Inferior parietal cortex (tissue), 1 donor: ENCODE results near the gene ZW10.
"Not testable (repeated sequence)": the region's sequence is repeated elsewhere in the genome, so short reads cannot be mapped to it uniquely, and the experiment has no call there.

Experiments
- DNase-seq: peaks from one replicate; pipeline ENCODE4 v3.0.0-alpha.2; 2016; ENCODE audit errors: extremely low spot score

The ZW10 gene

GRCh38 chr11:113773416-113774173, at the start of gene ZW10:
Gene ZW10, minus strand, starts transcription at chr11:113773692. Its CDS starts 26 bp downstream, at chr11:113773666.
- DNase-seq: peak; percentile 98

- no peak for DNase-seq
Observed at GRCh38 chr11:113818426-113818825, 44.9 kb upstream of the ZW10 start.

GRCh38 chr11:113817626-113818025, 44.1 kb upstream of the ZW10 start:
- DNase-seq: no peak

- no peak for DNase-seq
Observed at GRCh38 chr11:113817162-113817561, 43.7 kb upstream of the ZW10 start.

- no peak for DNase-seq
Observed at GRCh38 chr11:113814181-113814580, 40.7 kb upstream of the ZW10 start.

- DNase-seq: no peak
Observed at GRCh38 chr11:113808931-113809330, 35.4 kb upstream of the ZW10 start.

GRCh38 chr11:113806406-113806805, 32.9 kb upstream of the ZW10 start:
- DNase-seq: no peak

GRCh38 chr11:113805640-113806039, 32.1 kb upstream of the ZW10 start:
- no peak for DNase-seq

GRCh38 chr11:113802621-113803020, 29.1 kb upstream of the ZW10 start:
- DNase-seq: no peak

GRCh38 chr11:113796663-113797259, 23.3 kb upstream of the ZW10 start:
- DNase-seq: peak; percentile 85

- DNase-seq: no peak
Observed at GRCh38 chr11:113789675-113790320, 16.3 kb upstream of the ZW10 start.

- not testable (repeated sequence) for DNase-seq
Observed at GRCh38 chr11:113789016-113789415, 15.5 kb upstream of the ZW10 start.

- no peak for DNase-seq
Observed at GRCh38 chr11:113782134-113782533, 8.6 kb upstream of the ZW10 start.

GRCh38 chr11:113781682-113782081, 8.2 kb upstream of the ZW10 start:
- DNase-seq: no peak

GRCh38 chr11:113779496-113779895, 6.0 kb upstream of the ZW10 start, which contains the start of gene CLDN25:
Gene CLDN25, plus strand, starts transcription at chr11:113779796. Its CDS starts 0 bp downstream, at chr11:113779796.
- no peak for DNase-seq

GRCh38 chr11:113778111-113778910, 4.8 kb upstream of the ZW10 start:
- peak; percentile 82 for DNase-seq

GRCh38 chr11:113774174-113774503, 647 bp upstream of the ZW10 start:
- DNase-seq: no peak

- no peak for DNase-seq
Observed at GRCh38 chr11:113773092-113773415, 438 bp downstream of the ZW10 start.

- DNase-seq: no peak
Observed at GRCh38 chr11:113771964-113772363, 1.5 kb downstream of the ZW10 start.

- DNase-seq: no peak
Observed at GRCh38 chr11:113764527-113765219, 8.8 kb downstream of the ZW10 start.

- DNase-seq: not testable (repeated sequence)
Observed at GRCh38 chr11:113763040-113763439, 10.5 kb downstream of the ZW10 start.

- no peak for DNase-seq
Observed at GRCh38 chr11:113760241-113760640, 13.3 kb downstream of the ZW10 start.
